DMS153 treated with DMSO at 0.1 percent for 48 hours (cell line): ENCODE measurements around the gene FBXL19.

ENCODE experiments used
- DNase-seq: peaks from one replicate; lab custom pipeline; 2025; ENCODE audit not compliant: unreplicated experiment; lab: John Stamatoyannopoulos, UW

Gene FBXL19

DNA sequence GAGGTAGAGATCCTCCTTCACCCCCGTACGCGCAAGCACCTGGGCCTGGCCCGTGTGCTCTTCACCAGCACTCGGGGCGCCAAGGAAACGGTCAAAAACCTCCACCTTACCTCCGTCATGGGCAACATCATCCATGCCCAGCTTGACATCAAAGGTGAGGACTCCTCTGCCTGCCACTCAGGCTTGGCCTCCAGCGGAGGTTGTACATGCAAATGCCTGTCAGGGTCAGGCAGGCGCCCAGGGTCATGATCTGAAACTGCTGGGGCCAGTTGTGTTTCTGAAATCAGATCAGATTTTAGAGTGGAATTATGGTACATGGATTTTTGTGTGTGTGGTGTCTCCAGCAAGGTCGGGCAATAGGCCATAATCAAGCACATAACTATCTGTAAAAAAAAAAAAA is 38.0 kb downstream of the FBXL19 start:
- no peak for DNase-seq

DNA sequence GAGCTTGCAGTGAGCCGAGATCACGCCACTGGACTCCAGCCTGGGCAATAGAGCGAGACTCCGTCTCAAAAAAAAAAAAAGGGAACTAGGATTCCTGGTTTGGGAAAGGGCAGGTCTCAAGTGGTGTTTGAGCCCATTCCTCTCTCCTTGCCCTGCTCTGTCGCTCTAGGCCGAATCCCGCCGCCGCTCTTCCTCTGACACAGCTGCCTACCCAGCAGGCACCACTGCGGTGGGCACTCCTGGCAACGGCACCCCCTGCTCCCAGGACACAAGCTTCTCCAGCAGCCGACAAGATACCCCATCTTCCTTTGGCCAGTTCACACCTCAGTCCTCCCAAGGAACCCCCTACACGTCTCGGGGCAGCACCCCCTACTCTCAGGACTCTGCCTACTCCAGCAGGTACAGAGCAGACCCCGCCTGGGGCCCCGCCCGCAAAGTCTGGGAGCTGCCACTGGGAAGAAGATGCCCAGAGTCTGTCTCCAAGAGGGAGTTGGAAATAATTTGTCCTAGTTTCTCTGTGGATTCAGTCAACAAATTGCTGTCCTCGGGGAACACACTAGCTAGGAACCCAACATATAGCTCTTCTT is 40.6 kb downstream of the FBXL19 start:
- no peak for DNase-seq

DNA sequence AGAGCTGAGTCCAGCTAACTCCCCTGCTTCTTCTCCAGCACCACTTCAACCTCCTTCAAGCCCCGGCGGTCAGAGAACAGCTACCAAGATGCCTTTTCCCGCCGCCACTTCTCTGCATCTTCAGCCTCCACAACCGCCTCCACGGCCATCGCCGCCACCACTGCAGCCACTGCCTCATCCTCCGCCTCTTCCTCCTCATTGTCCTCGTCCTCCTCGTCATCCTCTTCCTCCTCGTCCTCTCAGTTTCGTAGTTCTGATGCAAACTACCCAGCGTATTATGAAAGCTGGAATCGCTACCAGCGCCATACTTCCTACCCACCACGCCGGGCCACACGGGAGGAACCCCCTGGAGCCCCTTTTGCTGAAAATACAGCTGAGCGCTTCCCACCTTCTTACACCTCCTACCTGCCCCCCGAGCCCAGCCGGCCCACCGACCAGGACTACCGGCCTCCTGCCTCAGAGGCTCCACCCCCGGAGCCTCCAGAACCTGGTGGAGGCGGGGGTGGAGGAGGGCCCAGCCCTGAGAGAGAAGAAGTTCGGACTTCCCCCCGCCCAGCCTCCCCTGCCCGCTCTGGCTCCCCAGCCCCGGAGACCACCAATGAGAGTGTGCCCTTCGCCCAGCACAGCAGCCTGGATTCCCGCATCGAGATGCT is 41.3 kb downstream of the FBXL19 start:
- DNase-seq: no peak

DNA sequence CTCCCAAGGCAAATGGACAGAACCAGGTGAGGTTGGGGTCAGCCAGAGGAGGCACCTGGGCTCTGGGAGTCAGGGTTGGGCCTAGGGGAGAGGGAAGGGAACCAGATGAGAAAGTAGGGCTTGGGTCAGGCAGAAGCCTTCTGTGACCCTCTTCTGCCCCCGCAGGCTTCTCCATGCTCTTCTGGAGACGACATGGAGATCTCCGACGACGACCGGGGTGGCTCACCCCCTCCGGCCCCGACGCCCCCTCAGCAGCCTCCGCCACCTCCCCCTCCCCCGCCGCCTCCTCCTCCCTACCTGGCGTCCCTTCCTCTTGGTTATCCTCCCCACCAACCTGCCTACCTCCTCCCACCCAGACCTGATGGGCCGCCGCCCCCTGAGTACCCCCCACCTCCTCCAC is 42.1 kb downstream of the FBXL19 start:
- no peak for DNase-seq

DNA sequence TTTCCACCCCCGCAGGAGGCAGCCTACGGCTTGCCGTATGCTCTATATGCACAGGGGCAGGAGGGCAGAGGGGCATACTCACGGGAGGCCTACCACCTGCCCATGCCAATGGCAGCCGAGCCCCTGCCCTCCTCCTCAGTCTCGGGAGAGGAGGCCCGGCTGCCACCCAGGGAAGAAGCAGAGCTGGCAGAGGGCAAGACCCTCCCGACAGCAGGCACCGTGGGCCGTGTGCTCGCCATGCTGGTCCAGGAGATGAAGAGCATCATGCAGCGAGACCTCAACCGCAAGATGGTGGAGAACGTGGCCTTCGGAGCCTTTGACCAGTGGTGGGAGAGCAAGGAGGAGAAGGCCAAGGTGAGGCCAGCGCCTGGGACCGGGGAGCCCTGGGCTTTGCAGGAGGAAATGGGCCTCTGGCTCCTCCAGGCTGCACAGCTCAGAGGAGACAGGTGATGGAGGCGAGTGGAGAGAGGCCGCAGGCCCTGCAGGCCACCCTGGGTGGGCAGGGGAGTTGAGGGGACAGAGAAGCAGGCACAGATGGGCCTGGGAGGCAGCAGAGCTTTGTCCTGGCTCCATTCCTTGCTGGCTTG is 42.8 kb downstream of the FBXL19 start:
- no peak for DNase-seq

DNA sequence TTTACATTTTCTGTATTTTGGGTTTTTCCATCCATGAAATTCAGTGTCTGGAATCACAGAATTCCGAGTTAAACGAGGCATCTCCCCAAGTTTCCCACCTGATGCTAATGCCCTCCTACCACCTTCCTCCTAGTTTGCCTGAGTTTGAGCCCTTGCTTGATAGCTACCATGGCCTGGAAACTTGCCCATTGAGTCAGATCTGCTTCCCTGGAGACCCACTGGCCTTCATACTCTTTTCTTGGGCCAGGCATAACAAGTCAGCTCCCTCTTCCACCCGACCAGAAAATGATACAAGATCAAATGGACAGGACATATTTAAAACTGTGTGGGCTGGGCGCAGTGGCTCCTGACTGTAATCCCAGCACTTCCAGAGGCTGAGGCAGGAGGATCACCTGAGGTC is 44.4 kb downstream of the FBXL19 start:
- no peak for DNase-seq

DNA sequence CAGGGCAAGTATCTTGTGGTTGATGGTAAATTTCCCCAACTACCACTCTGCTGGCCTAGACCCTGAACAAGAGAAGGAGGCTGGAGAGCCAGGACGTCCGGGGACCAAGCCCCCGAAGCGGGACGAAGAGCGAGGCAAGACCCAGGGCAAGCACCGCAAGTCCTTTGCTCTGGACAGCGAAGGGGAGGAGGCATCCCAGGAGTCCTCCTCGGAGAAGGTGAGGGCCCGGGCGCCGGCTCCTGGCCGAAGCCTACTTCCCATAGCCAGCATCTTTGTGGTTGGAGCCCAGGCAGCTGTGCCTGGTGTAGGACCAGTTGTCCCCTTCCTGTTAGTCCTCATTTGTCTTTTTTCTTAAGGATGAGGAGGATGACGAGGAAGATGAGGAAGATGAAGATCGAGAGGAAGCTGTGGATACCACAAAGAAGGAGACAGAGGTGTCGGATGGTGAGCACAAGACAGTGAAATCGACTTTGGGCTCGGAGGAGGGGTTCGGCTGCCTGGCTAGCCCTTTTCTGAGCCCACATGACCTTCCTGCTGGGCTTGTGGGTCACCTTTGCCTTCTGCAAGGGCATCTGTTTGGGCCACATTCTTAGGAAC is 46.0 kb downstream of the FBXL19 start:
- no peak for DNase-seq

DNA sequence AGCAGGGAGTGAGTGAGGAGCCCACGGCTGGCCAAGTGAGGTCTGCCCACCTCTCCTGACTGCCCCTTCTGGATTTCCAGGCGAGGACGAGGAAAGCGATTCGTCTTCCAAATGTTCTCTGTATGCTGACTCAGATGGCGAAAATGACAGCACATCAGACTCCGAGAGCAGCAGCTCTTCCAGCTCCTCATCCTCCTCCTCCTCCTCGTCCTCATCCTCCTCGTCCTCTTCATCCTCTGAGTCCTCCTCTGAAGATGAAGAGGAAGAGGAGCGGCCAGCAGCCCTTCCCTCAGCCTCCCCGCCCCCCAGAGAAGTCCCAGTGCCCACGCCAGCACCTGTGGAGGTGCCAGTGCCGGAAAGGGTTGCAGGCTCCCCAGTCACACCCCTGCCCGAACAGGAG is 47.9 kb downstream of the FBXL19 start:
- no peak for DNase-seq

DNA sequence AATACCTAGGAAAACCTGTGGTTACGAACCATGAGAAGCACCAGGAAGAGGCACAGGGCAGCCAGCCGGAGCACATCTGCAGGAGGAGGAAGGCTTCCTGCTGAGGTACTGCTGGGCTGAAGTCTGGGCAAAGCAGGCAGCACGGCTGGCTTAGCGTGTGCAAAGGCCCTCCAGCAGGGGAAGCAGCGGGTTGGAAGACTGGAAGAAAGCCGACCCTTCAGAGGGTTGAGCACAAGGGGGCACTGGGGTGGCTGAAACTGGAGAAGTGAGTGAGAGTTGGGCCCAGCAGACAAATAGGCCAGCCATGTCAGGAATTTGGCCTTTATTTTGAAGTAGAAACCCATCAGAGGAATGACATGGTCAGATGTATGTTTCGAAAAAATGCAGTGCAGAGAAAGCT is 49.5 kb downstream of the FBXL19 start:
- DNase-seq: no peak

DNA sequence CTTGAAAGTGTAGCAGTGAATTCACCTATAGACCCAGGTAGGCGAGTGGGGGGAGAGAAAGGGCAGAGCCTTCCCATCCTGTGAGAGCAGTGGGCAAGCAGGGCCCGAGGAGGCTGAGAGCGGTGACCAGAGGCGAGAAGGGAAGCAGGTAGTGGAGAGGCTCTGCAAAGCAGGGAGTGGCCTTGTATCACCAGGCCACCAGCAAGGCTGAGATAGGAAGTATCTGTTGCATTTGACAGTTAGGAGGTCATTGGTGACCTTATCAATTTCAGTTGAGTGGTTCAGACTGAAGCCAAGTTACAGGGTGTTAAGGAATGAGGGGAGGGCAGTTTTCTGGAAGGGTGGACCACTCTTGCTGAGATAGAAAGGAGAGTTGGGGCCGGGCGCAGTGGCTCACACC is 51.0 kb downstream of the FBXL19 start:
- no peak for DNase-seq

DNA sequence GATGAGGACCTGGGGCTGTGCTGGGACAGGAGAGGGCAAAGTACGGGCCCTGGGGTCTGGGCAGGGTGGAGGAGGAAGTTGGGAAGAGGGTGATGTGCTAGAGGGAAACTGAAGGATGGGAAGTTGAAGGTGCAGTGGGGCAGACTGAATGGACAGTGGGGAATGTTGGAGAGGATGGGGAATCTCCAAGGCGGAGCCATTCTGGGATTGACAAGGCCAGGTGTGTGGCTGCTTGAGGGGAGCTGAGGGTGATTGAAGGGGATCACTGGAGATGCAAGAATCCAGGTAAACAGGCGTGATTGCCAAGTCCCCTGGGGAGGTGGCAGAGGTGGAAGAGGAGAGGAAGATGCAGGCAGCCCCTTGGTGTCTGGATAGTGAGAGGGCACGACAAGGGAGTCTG is 53.1 kb downstream of the FBXL19 start:
- DNase-seq: no peak

DNA sequence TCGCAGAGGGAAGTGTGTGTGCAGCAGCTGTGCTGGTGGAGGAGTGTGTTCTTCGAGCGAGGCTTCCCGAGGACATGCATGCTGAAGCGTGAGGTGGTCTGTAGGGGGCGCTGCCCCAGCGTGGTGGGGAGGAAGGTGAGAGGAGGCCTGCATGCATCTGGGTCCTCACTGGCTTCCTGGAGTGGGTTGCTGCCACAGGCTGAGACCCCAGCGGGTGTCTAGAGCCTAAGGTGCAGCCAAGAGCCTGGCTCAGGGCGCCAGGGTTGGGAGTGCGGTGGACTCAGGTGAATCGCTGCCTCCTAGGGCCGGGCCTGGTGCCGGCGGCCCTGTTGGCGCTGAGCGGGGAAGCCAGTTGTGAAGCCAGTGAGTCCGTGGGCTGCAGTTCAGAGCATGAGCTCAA is 54.1 kb downstream of the FBXL19 start:
- no peak for DNase-seq

DNA sequence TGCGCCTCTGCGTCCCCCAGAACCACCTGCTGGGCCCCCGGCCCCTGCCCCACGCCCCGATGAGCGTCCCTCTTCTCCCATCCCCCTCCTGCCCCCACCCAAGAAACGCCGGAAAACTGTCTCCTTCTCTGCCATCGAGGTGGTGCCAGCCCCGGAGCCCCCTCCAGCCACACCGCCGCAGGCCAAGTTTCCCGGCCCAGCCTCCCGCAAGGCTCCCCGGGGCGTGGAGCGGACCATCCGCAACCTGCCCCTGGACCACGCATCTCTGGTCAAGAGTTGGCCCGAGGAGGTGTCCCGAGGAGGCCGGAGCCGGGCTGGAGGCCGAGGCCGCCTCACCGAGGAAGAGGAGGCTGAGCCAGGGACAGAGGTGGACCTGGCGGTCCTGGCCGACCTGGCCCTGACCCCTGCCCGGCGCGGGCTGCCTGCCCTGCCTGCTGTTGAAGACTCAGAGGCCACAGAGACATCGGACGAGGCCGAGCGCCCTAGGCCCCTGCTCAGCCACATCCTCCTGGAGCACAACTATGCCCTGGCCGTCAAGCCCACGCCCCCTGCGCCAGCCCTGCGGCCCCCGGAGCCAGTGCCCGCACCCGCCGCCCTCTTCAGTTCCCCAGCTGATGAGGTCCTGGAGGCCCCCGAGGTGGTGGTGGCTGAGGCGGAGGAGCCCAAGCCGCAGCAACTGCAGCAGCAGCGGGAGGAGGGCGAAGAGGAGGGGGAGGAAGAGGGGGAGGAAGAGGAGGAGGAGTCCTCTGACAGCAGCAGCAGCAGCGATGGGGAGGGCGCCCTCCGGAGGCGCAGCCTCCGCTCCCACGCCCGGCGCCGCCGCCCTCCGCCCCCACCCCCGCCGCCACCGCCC is 56.0 kb downstream of the FBXL19 start:
- DNase-seq: no peak

DNA sequence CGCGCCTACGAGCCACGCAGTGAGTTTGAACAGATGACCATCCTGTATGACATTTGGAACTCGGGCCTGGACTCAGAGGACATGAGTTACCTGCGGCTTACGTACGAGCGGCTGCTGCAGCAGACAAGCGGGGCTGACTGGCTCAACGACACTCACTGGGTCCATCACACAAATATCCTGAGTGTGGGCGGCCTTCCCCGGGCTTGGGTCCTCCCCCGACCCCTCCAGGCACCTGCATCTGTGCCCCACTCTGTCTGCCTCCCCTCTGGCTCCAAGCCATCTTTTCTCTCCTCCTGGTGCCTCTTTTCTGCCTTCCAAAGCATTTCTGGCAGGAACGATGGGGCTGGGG is 56.6 kb downstream of the FBXL19 start:
- no peak for DNase-seq

DNA sequence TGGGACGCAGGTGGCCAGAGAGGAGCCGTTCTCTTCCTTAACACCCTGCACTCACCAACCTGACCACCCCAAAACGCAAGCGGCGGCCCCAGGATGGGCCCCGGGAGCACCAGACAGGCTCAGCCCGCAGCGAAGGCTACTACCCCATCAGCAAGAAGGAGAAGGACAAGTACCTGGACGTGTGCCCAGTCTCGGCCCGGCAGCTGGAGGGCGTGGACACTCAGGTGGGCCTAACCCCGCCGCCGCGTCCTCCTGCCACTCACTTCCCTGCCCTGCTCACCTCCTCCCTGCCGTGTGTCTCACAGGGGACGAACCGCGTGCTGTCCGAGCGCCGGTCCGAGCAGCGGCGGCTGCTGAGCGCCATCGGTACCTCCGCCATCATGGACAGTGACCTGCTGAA is 57.1 kb downstream of the FBXL19 start:
- no peak for DNase-seq

DNA sequence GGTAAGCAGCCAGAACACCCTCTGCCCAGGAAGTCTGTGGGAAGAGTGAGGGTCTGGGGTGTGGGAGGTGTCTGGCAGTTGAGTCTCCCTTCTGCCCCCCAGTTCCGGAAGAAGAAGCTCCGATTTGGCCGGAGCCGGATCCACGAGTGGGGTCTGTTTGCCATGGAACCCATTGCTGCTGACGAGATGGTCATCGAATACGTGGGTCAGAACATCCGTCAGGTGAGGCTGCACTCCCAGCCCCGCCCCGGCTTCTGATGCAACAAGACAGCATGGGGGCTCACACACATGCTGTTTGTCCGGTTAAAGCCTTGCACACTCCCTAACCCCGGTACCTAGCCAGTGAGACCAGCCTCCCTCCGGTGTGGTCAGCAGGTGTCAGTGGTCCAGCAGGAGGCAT is 57.6 kb downstream of the FBXL19 start:
- DNase-seq: no peak

DNA sequence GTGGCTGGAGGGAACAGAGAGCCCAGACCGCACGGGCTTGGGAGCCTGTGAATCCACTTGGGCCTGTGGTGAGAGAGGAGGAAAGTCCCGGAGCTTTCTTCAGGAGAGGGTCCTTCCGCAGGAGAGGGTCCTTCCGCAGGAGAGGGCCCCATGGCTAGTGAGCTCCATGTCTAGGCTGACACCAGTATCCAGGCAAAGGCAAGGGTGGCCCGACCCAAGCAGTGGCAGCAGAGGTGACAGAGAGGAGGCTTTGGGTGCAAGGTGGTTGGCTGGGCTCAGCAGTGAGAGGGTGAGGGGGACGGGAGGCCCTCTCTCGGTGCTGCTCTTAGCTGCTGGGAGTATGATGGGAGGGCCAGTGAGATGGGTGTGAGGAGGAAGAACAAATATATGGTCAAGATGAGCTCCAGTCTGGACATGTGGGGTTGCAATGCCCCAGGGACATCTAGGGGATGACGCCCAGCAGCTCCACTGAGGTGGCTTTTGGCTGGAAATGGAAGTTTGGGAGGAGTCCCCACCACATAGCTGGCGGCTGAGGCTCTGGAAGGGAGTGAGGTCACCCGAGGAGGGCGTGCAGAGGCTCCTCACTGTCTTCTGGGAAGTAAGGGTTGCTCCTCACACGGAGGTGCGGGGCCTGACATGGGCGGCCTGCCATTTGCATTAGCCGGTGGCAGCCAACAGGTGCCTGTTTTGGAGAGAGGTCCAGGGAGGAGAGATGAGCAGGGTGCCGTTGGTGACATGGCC is 59.3 kb downstream of the FBXL19 start:
- no peak for DNase-seq

DNA sequence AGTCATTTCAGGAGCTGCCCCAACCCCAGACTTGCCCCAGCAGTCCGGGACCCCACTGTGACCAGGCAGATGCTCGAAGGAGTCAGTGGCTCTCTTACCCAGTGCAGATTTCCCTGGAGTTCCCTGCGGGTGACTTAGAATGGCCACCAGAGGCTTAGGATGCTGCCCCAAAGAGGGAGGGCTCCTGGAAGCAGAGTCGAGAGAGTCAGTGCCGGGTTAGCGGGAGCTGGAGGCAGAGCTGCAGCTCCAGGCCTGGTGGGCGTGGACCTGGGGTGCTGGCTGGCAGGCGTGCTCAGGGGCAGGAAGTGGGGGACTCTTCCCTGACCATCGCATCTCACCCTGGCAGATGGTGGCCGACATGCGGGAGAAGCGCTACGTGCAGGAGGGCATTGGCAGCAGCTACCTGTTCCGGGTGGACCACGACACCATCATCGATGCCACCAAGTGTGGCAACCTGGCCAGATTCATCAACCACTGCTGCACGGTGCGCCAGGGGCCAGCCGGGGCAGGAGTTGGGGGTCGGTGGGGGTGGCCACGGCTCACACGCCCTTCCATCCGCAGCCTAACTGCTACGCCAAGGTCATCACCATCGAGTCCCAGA is 60.0 kb downstream of the FBXL19 start:
- DNase-seq: no peak

DNA sequence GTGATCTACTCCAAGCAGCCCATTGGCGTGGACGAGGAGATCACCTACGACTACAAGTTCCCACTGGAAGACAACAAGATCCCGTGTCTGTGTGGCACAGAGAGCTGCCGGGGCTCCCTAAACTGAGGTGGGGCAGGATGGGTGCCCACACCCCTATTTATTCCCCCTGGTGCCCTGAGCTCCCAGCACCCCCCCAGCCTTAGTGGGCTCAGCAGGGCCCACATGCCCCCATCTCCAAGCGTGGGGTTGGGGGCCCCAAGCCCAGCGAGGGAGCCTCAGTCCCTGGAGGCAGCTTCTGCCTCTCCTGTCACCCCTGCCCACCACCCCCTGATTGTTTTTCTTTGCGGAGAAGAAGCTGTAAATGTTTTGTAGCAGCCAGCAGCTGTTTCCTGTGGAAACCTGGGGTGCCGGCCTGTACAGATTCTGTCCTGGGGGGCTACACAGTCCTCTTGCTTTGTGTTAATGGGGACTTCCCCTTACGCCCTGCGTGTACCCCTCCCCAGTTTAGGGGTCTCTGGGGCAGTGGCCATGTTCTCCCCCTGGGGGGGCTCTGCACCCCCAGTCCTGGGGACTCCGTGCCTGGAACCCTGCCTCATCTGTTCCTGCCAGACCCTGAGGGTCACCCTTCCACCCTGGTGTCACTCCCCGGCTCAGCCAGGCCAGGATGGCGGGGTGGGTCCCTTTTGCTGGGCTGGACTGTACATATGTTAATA is 60.7 kb downstream of the FBXL19 start:
- DNase-seq: no peak
